Esophagus muscularis mucosa (tissue), 4 donors: ENCODE measurements around the gene FAHD2A. TPM values are rescaled to one million over a fixed set of nuclear protein-coding genes. Genes with fewer than 3 reads are reported as not detected.
"Not testable (repeated sequence)": the region's sequence is repeated elsewhere in the genome, so short reads cannot be mapped to it uniquely, and the experiment has no call there.

Experiments
- DNase-seq: peaks from one replicate; pipeline ENCODE4 v3.0.0-alpha.2; 2017; ENCODE audit errors: extremely low spot score
- H3K27ac ChIP-seq, 4 donors: fragments of 200-600 bp; sonication (generic); replicated peaks in 1 of 4; 1 replicate in 3 of 4; 2 replicates in 1 of 4; pipeline ENCODE4 v1.5.1; 2016 to 2019; ENCODE audit warnings: mild to moderate bottlenecking in 1 of 4
- H3K27me3 ChIP-seq, 4 donors: fragments of 200-600 bp; sonication (generic); one replicate each; pipeline versions ENCODE4 v1.5.1 to v1.6.0; 2016 to 2019
- H3K36me3 ChIP-seq, 4 donors: fragments of 200-600 bp; sonication (generic); one replicate each; pipeline ENCODE4 v1.5.1; 2016 to 2019
- H3K4me1 ChIP-seq, 4 donors: fragments of 200-600 bp; sonication (generic); one replicate each; pipeline ENCODE4 v1.5.1; 2016 to 2019
- H3K4me3 ChIP-seq, 4 donors: fragments of 200-600 bp; sonication (generic); 1 replicate in 2 of 4; 2 replicates in 2 of 4; pipeline ENCODE4 v1.5.1; 2016 to 2019; ENCODE audit warnings: mild to moderate bottlenecking in 4 of 4, moderate library complexity in 1 of 4
- H3K9me3 ChIP-seq, 4 donors: fragments of 200-600 bp; sonication (generic); 1 replicate in 3 of 4; 2 replicates in 1 of 4; pipeline ENCODE4 v1.5.1; 2016 to 2019
- EP300 ChIP-seq: sonication (generic); formaldehyde crosslinking; IDR thresholded peaks from one replicate; pipeline ENCODE4 v1.6.1; 2017; ENCODE audit warnings: antibody characterized with exemption
- POLR2A ChIP-seq: fragments of 450-650 bp; IDR thresholded peaks from one replicate; pipeline ENCODE4 v1.6.1; 2017; ENCODE audit warnings: antibody characterized with exemption, moderate library complexity, mild to moderate bottlenecking, low read depth
- POLR2AphosphoS5 ChIP-seq, 2 donors: sonication (generic); formaldehyde crosslinking; IDR thresholded peaks; one replicate each; pipeline ENCODE4 v1.6.1; 2017; ENCODE audit warnings: antibody characterized with exemption in 2 of 2
- whole genome bisulfite sequencing: methylation state at CpG from one replicate; pipeline ENCODE4 v1.1.5; 2018; 5-methylcytosine and 5-hydroxymethylcytosine counted together
- intact Hi-C: fragments of 100-400 bp; cut with DNase I; formaldehyde crosslinking; loops from one replicate; pipeline ENCODE4 v1.15.1; 2023
- total RNA-seq, 4 donors: library from RNA; depleted of rRNA; stranded (reverse); fragments of >200 nt; gene quantifications; one replicate each; pipeline versions ENCODE4 v1.1.0 to v1.2.1, GENCODE V29; 2016
- TF ChIP-seq, protein P1 (sequence below), 3 experiments: fragments of 200-600 bp in 2 of 3; fragments of 450-650 bp in 1 of 3; sonication (generic) in 2 of 3; IDR thresholded peaks; one replicate each; pipeline ENCODE4 v1.5.1; 2017 to 2019; ENCODE audit warnings: antibody characterized with exemption in 3 of 3, mild to moderate bottlenecking in 2 of 3, moderate library complexity in 1 of 3

The FAHD2A gene
- total RNA-seq, 4 donors from 2014 or later, result 11.2 to 20.0 (median 16.5) TPM

- no peak for DNase-seq
- Histone ChIP-seq H3K4me3 (no peak overlapping the region), H3K27me3 (no peaks in the 10 kb centered on the region), H3K4me1 (peaks cover 3 to 10% (median 9%) of the 10 kb centered on the region in 4 donors), H3K9me3 (peaks cover 0 to 5% (median 0%) of the 10 kb centered on the region in 4 donors), H3K36me3 (peaks cover 0 to 3% (median 0%) of the 10 kb centered on the region in 4 donors), H3K27ac (no peak overlapping the region)
- 94% methylated on average over 8 of the region's 8 CpGs for WGBS
- TF ChIP-seq POLR2AphosphoS5 (IDR thresholded peaks at IDR 0.05), result no peak
- TF ChIP-seq EP300, result no peak
- TF ChIP-seq, protein P1, sequence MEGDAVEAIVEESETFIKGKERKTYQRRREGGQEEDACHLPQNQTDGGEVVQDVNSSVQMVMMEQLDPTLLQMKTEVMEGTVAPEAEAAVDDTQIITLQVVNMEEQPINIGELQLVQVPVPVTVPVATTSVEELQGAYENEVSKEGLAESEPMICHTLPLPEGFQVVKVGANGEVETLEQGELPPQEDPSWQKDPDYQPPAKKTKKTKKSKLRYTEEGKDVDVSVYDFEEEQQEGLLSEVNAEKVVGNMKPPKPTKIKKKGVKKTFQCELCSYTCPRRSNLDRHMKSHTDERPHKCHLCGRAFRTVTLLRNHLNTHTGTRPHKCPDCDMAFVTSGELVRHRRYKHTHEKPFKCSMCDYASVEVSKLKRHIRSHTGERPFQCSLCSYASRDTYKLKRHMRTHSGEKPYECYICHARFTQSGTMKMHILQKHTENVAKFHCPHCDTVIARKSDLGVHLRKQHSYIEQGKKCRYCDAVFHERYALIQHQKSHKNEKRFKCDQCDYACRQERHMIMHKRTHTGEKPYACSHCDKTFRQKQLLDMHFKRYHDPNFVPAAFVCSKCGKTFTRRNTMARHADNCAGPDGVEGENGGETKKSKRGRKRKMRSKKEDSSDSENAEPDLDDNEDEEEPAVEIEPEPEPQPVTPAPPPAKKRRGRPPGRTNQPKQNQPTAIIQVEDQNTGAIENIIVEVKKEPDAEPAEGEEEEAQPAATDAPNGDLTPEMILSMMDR (IDR thresholded peaks at IDR 0.05), result no peak
- TF ChIP-seq POLR2A, result no peak
- intact Hi-C loops, result no loop called here
These were observed 47.6 kb upstream of the FAHD2A start for GRCh38 chr2:95354925-95355324.

GRCh38 chr2:95355486-95355885 is 47.0 kb upstream of the FAHD2A start:
- H3K4me3 ChIP-seq, DNase-seq, intact Hi-C loops, H3K36me3 ChIP-seq, H3K9me3 ChIP-seq, H3K27me3 ChIP-seq, H3K4me1 ChIP-seq, H3K27ac ChIP-seq: not testable (repeated sequence)
- WGBS, result 98% methylated on average over 5 of the region's 5 CpGs

GRCh38 chr2:95356821-95357700 is 45.4 kb upstream of the FAHD2A start:
- intact Hi-C loops, result no loop called here
- peaks cover 0 to 5% (median 0%) of the 10 kb centered on the region in 4 donors for H3K9me3 ChIP-seq
- H3K36me3 ChIP-seq, result peaks cover 0 to 3% (median 0%) of the 10 kb centered on the region in 4 donors
- TF ChIP-seq EP300, result no peak
- TF ChIP-seq POLR2A, result no peak
- TF ChIP-seq POLR2AphosphoS5 (IDR thresholded peaks at IDR 0.05), result no peak
- TF ChIP-seq, protein P1 (IDR thresholded peaks at IDR 0.05), result no peak
- no peak for DNase-seq
- no peak overlapping the region for H3K4me3 ChIP-seq
- H3K27ac ChIP-seq, result no peak overlapping the region
- peaks cover 3 to 10% (median 9%) of the 10 kb centered on the region in 4 donors for H3K4me1 ChIP-seq
- 96% methylated on average over 4 of the region's 12 CpGs for WGBS
- H3K27me3 ChIP-seq, result no peaks in the 10 kb centered on the region

GRCh38 chr2:95357717-95358280 is 44.7 kb upstream of the FAHD2A start:
- 93% methylated on average over 5 of the region's 6 CpGs for WGBS
- H3K27ac ChIP-seq, result no peak overlapping the region

DNA sequence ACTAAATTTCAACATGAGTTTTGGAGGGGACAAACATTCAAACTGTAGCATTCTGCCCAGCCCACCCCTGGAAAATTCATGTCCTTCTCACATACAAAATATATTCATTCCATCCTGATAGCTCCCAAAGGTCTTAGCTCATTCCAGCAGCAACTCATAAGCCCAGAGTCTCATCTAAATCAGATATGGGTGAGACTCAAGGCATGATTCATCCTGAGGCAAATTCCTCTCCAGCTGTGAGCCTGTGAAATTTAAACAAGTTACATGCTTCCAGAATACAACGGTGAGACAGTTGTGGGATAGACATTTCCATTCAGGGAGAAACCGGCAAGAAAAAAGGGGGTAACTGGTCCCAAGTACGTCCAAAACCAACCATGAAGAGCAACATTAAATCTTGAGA is 43.5 kb upstream of the FAHD2A start:
- Histone ChIP-seq H3K27ac (no peak overlapping the region), H3K4me1 (peaks cover 3 to 10% (median 9%) of the 10 kb centered on the region in 4 donors), H3K4me3 (no peak overlapping the region), H3K36me3 (peaks cover 0 to 3% (median 0%) of the 10 kb centered on the region in 4 donors), H3K9me3 (peaks cover 0 to 5% (median 0%) of the 10 kb centered on the region in 4 donors), H3K27me3 (no peaks in the 10 kb centered on the region)
- intact Hi-C loops, result no loop called here
- 62% methylated on average over 3 of the region's 3 CpGs for WGBS
- DNase-seq, result no peak
- TF ChIP-seq POLR2AphosphoS5 (IDR thresholded peaks at IDR 0.05) (no peak), EP300 (no peak), POLR2A (no peak)
- TF ChIP-seq, protein P1 (IDR thresholded peaks at IDR 0.05), result no peak

More at GRCh38 chr2:95357717-95358280, 44.7 kb upstream of the FAHD2A start:
- TF ChIP-seq, protein P1 (IDR thresholded peaks at IDR 0.05), result no peak
- H3K4me1 ChIP-seq, result peaks cover 3 to 10% (median 9%) of the 10 kb centered on the region in 4 donors
- H3K9me3 ChIP-seq, result peaks cover 0 to 5% (median 0%) of the 10 kb centered on the region in 4 donors
- intact Hi-C loops, result no loop called here
- H3K4me3 ChIP-seq, result no peak overlapping the region
- peaks cover 0 to 3% (median 0%) of the 10 kb centered on the region in 4 donors for H3K36me3 ChIP-seq
- H3K27me3 ChIP-seq, result no peaks in the 10 kb centered on the region
- DNase-seq, result no peak
